Fibroblast of upper back skin (primary cell): ENCODE data around the gene OTULINL.

Experiments used
- DNase-seq: peaks from one replicate; pipeline ENCODE4 v3.0.0-alpha.2; 2013

Gene OTULINL

DNA sequence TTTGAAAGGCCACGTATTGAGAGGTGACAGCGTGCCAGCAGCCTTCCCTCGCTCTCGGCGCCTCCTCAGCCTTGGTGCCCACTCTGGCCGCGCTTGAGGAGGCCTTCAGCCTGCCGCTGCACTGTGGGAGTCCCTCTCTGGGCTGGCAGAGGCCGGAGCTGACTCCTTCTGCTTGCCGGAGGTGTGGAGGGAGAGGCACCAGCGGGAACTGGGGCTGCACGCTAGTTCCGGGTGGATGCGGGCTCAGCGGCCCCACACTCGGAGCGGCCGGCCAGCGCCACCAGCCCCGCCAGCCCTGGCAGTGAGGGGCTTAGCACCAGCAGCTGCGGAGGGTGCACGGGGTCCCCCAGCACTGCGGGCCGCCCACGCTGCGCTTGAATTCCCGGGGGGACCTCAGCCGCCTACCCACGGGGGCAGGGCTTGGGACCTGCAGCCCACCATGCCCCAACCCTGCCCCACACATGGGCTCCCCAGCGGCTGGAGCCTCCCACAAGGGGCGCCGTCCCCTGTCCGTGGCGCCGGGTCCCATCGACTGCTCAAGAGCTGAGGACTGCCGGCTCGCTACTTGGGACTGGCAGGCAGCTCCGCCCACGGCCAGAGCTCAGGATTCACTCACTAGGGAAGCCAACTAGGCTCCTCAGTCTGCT lies 4.4 kb upstream of the OTULINL start:
- DNase-seq = no peak

DNA sequence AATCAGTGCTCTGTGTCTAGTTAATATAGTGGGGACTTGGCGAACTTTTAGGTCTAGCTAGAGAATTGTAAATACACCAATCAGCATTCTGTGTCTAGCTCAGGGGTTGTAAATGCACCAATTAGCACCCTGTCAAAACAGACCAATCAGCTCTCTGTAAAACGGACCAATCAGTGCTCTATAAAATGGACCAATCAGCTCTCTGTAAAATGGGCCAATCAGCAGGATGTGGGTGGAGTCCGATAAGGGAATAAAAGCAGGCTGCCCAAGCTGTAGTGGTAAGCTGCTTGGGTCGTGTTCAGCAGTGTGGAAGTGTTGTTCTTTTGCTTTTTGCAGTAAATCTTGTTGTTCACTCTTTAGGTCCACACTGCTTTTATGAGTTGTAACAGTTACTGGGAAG lies 3.6 kb upstream of the OTULINL start:
- DNase-seq = no peak

- DNase-seq = no peak
Observed at GRCh38 chr5:14579246-14579645, 2.3 kb upstream of the OTULINL start.

- DNase-seq = no peak
Observed at GRCh38 chr5:14579731-14580397, 1.7 kb upstream of the OTULINL start.

DNA sequence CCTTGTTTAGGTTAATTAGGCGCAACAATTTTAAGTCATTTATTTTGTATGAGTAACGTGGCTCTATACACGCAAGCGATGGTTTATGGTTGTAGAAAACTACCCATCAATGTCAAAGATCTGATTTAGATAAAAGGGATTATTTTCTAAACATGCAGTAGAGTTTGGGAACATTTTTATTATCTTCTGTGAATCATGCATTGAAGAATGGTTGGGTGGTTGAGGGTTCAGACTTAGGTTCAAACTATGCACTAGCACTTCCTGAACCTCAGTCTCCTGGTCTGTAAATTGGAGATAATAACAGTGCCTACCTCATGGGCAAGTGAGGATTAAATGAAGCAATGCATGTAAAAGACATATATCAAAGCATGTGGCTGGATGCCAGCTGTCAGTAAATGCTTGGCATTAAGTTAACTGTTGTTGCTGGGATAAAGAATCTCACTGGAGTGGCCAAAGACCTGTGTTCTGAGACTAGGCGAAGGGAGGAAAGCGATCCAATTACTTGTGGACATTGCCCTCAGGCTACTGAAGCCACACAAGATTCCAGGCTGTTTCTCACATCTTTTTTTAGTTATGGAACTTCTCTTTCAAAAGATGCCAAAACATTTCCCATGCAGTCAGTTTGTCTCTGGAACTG lies 1.1 kb upstream of the OTULINL start:
- peak; percentile 3 for DNase-seq

GRCh38 chr5:14581891-14582796 lies 552 bp downstream of the OTULINL start:
- peak; percentile 15 for DNase-seq

- no peak for DNase-seq
Observed at GRCh38 chr5:14582797-14583137, 1.2 kb downstream of the OTULINL start.

GRCh38 chr5:14584848-14585247 lies 3.3 kb downstream of the OTULINL start:
- DNase-seq = no peak

DNA sequence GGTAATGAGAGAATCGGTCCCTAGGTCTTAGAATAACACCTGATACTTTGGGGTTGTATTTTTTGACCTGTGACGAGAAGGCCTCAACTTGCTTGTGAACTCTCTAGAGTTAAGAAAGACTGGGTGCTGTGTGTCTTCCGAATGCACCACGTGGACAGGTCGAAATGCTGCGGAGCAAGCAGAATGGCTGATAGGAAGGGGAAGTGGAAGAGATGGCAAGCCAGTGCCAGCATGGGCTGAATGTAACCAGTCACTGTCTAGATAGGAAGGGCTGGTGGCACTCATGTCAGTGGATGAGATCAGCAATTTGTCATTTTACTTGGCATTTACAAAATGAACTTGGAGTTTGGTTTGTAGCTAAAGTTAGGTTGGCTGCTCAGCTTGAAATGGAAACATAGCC lies 5.6 kb downstream of the OTULINL start:
- DNase-seq = no peak

DNA sequence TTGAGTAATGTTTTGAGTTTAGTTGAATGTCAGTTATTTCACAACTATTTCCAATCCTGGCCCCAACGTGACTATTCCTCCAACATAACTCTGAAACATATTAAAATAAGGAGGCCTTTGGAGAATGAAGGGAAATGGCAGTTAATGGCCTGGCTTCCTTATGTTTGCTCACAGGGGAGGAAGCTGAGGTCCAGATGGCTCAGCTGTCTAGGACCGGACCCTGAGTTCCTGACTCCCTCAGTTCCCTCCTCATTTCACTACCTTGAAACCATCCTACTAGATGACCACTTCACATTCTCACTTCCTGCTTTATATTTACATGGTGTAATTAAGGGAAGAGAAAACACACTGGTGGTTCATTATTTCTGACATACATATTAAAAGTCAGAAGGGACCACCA lies 6.6 kb downstream of the OTULINL start:
- DNase-seq = no peak

GRCh38 chr5:14588758-14589543 lies 7.4 kb downstream of the OTULINL start:
- no peak for DNase-seq

- no peak for DNase-seq
Observed at GRCh38 chr5:14590949-14591348, 9.4 kb downstream of the OTULINL start.

DNA sequence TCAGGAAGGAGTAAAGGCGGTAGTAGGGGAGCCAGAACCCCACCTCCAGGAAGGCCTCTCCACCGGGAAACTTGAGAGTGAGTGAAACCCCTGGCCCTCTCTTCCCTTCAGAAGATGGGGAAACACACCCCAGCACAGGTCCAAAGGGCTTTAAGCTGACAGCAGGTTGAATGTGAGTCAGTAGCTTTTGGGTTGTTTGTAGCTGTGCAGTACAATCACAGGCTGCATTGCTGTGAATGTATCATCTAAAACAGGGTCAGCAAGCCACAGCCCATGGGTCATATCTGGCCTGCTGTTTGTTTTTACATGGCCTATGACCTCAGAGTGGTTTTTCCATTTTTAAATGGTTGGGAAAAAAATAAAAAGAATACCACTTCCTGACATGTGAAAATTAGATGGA lies 10.0 kb downstream of the OTULINL start:
- DNase-seq = no peak

DNA sequence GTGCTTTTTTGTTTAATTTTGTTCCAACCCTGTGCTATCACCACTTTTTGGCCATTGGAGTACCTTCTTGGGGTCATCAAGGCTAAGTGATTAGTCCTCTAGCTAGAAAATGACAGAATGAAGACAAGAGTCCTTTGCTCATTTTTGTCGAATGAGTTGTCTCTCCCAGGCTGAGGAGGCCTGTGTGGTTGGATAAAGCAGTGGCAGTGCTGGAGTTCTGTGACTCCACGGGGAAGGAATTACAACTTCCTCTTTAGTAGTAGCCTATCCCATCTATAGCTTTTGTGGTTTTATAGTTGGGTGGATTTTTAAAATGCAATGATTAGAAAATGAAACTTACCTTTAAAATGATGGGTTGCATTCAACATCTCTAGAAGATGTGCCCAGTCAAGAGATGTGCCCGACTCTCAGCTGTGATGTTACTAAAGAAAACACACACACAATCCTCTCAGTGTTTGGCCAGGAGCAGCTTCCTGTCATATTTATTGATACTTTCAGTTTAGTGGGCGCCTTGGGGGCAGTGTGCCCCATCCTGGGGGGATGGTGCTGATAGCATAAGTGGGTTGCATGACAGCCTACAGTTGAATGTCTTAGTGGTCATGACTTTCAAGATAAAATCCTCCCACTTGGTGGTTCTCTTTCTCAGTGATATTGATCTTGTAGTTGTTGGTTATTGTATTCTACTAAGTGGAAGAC lies 11.9 kb downstream of the OTULINL start:
- DNase-seq = peak; percentile 54

- no peak for DNase-seq
Observed at GRCh38 chr5:14594378-14595074, 12.9 kb downstream of the OTULINL start.

GRCh38 chr5:14595189-14595588 lies 13.6 kb downstream of the OTULINL start:
- DNase-seq = no peak

- no peak for DNase-seq
Observed at GRCh38 chr5:14595891-14596290, 14.3 kb downstream of the OTULINL start.

GRCh38 chr5:14597080-14597479 lies 15.5 kb downstream of the OTULINL start:
- DNase-seq = no peak

DNA sequence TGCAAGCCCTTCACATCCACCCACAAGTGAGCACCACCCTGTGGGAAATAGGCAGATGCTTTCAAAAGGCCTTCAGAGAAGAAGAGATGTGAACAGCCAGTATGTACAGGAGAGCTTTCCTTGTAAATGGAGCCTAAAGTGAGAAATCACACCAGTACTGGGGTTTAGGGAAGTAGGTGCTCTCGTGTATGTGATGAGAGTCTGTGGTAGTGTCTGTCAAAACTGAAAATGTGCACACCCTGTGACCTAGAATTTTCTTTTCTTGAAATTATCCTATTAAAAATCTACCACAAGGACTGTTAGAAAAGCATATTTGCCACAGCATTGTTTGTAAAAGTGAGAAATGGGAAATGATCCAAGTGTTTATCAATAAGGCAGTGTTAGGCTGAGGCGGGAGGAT lies 16.6 kb downstream of the OTULINL start:
- DNase-seq = no peak

DNA sequence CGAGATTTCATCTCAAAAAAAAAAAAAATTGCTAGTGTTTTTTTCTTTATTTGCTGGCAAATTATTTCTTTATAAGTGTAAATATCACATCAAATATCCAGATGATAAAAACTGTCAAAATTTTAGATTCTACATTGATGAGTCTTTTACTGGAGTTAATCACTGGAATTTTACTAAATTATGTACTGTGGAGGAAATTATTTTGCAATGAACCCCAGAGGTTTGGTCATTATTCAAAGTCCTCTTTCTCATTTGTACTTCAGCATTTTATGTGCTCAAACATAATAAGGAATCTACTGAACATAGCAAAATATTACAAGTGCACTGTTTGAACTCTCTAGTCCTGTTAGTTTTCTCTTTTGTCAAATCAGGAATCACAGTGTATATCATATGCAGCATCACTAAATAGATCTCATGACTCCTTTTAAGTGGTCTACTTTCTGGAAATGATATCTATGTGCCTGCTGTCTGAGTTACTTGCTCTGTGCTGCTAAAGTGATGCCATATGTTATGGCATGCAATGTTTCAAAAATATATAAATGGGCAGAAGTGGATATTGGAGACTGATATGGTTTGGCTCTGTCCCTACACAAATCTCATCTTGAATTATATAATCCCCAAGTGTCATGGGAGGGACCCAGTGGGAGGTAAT lies 18.0 kb downstream of the OTULINL start:
- DNase-seq = no peak

DNA sequence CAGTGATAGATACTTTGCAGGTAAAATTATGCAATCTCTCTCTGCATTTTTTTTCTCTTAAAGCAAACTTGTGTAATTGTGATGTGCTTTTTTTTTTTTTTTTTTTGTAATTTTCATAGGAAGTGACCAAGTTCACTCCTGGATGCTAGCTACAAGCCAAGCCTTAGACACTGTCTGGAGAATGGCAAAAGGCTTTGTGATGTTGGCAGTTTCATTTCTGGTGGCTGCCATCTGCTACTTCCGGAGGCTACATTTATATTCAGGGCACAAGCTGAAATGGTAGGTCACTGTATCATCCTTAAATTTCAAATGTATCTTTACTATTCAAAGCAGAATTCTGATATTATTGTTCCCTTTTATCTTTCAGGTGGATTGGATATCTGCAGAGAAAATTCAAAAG lies 19.3 kb downstream of the OTULINL start:
- no peak for DNase-seq
